Body of pancreas (tissue), 4 donors: Measurements from ENCODE around the gene PPP1R1A. TPM values are rescaled to one million over a fixed set of nuclear protein-coding genes. Genes with fewer than 3 reads are reported as not detected.

ENCODE experiments used
- ATAC-seq: fragments of 150-250 bp; one replicate; pipeline ENCODE4 v1.9.1; 2016
- DNase-seq, 4 donors: peaks; one replicate each; pipeline ENCODE4 v3.0.0-alpha.2; 2019
- H3K27ac ChIP-seq, 4 donors: fragments of 200-600 bp; sonication (generic); 1 replicate in 3 of 4; 2 replicates in 1 of 4; pipeline versions ENCODE4 v1.5.1 to v1.6.1; 2016 to 2019; ENCODE audit warnings: mild to moderate bottlenecking in 1 of 4, mixed read lengths in 1 of 4, moderate library complexity in 1 of 4
- H3K27me3 ChIP-seq, 2 donors: fragments of 200-600 bp; sonication (generic); one replicate each; pipeline ENCODE4 v1.6.0; 2016; ENCODE audit warnings: mild to moderate bottlenecking in 1 of 2
- H3K36me3 ChIP-seq, 2 donors: fragments of 200-600 bp; sonication (generic); replicated peaks in 1 of 2; 2 replicates each; pipeline ENCODE4 v1.5.1; 2016; ENCODE audit warnings: low read depth in 2 of 2; ENCODE audit not compliant: insufficient read depth in 1 of 2
- H3K4me1 ChIP-seq: fragments of 200-600 bp; sonication (generic); one replicate; pipeline ENCODE4 v1.6.0; 2016
- H3K4me3 ChIP-seq, 2 donors: fragments of 200-600 bp; sonication (generic); 1 replicate in 1 of 2; 2 replicates in 1 of 2; pipeline ENCODE4 v1.5.1; 2016 to 2019
- H3K9me3 ChIP-seq, 3 donors: fragments of 200-600 bp; sonication (generic); 1 replicate in 2 of 3; 2 replicates in 1 of 3; pipeline ENCODE4 v1.5.1; 2016
- POLR2A ChIP-seq, 3 donors: fragments of 450-650 bp; IDR thresholded peaks; one replicate each; pipeline ENCODE4 v1.6.1; 2016; ENCODE audit warnings: antibody characterized with exemption in 3 of 3, mild to moderate bottlenecking in 2 of 3
- WGBS, 2 donors: methylation state at CpG; one replicate each; pipeline ENCODE4 v1.1.5; 2017; 5-methylcytosine and 5-hydroxymethylcytosine counted together
- intact Hi-C: fragments of 100-400 bp; cut with DNase I; formaldehyde crosslinking; loops from one replicate; pipeline ENCODE4 v1.15.1; 2023
- total RNA-seq, 2 donors: library from RNA; depleted of rRNA; stranded (reverse); fragments of >200 nt; gene quantifications; one replicate each; pipeline ENCODE4 v1.1.0, GENCODE V29; 2016
- TF ChIP-seq, protein P1 (sequence below), 7 experiments: fragments of 450-650 bp in 4 of 7; fragments of 200-600 bp in 3 of 7; sonication (generic) in 3 of 7; IDR thresholded peaks; one replicate each; pipeline ENCODE4 v1.5.1; 2016 to 2019; ENCODE audit warnings: antibody characterized with exemption in 7 of 7

The PPP1R1A gene
- total RNA-seq, 2 donors from 2014 or later = 3.6 to 51.4 TPM

DNA sequence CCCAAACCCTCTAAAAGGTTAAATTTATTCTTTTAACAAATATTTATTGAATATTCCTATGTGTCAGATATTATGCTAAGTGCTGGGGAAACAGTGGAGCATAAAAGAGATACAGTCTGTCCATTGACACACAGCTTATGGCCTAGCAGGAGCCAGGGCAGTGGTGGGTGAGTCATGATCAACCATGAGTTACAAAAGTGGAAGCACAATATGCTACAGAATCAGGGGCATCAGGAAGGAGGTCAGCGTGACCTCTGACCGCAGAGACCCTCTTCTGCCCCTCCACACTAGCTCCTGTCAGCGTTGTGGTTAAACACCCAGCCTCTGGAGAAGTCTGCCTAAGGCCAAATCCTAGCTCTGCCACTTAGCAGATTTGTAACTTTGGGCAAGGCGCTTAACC lies 4.7 kb upstream of the PPP1R1A start:
- DNase-seq (no peak), ATAC-seq (no peak)
- TF ChIP-seq, protein P1, sequence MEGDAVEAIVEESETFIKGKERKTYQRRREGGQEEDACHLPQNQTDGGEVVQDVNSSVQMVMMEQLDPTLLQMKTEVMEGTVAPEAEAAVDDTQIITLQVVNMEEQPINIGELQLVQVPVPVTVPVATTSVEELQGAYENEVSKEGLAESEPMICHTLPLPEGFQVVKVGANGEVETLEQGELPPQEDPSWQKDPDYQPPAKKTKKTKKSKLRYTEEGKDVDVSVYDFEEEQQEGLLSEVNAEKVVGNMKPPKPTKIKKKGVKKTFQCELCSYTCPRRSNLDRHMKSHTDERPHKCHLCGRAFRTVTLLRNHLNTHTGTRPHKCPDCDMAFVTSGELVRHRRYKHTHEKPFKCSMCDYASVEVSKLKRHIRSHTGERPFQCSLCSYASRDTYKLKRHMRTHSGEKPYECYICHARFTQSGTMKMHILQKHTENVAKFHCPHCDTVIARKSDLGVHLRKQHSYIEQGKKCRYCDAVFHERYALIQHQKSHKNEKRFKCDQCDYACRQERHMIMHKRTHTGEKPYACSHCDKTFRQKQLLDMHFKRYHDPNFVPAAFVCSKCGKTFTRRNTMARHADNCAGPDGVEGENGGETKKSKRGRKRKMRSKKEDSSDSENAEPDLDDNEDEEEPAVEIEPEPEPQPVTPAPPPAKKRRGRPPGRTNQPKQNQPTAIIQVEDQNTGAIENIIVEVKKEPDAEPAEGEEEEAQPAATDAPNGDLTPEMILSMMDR (IDR thresholded peaks at IDR 0.05) = no peak
- no peak for TF ChIP-seq POLR2A (IDR thresholded peaks at IDR 0.05)

DNA sequence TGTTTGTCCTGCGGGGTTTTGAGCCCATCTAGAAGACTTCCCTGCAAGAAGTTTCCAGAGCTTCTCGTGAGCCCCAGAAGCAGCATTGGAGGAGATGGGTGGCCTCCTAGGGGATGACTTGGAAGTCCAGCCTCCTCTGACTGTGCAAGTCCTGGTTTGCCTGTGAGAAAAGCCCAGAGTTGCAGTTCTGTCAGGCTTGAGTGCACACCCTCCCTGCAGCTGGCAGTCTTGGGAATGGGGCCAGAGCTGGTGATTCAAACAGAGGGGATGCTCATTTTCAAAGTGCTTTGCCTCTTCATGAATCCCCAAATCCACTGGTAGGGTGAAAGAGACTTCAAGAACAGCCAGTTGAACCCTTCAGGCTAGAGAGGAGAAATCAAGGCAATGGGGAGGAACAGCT lies 3.9 kb upstream of the PPP1R1A start:
- ATAC-seq (no peak), DNase-seq (no peak)
- intact Hi-C loops = no loop called here
- no peak overlapping the region for H3K27ac ChIP-seq
- no peaks in the 10 kb centered on the region for H3K36me3 ChIP-seq
- TF ChIP-seq, protein P1 (IDR thresholded peaks at IDR 0.05) = no peak
- no peak for TF ChIP-seq POLR2A (IDR thresholded peaks at IDR 0.05)
- no peaks in the 10 kb centered on the region for H3K9me3 ChIP-seq
- no peak overlapping the region for H3K4me3 ChIP-seq
- WGBS, 2 donors = 72% methylated on average over 2 of the region's 2 CpGs; no CpG with 5 or more reads in 1 of the 2 donors
- no peaks in the 10 kb centered on the region for H3K27me3 ChIP-seq
- peaks cover 20% of the 10 kb centered on the region for H3K4me1 ChIP-seq

More for the DNA sequence above, 4.7 kb upstream of the PPP1R1A start:
- H3K4me1 ChIP-seq = peaks cover 12% of the 10 kb centered on the region
- H3K27me3 ChIP-seq = no peaks in the 10 kb centered on the region
- 67 to 84% methylated on average over 4 of the region's 4 CpGs for WGBS, 2 donors
- no peaks in the 10 kb centered on the region for H3K36me3 ChIP-seq
- H3K4me3 ChIP-seq = no peak overlapping the region
- no peaks in the 10 kb centered on the region for H3K9me3 ChIP-seq
- intact Hi-C loops = no loop called here
- H3K27ac ChIP-seq = no peak overlapping the region

DNA sequence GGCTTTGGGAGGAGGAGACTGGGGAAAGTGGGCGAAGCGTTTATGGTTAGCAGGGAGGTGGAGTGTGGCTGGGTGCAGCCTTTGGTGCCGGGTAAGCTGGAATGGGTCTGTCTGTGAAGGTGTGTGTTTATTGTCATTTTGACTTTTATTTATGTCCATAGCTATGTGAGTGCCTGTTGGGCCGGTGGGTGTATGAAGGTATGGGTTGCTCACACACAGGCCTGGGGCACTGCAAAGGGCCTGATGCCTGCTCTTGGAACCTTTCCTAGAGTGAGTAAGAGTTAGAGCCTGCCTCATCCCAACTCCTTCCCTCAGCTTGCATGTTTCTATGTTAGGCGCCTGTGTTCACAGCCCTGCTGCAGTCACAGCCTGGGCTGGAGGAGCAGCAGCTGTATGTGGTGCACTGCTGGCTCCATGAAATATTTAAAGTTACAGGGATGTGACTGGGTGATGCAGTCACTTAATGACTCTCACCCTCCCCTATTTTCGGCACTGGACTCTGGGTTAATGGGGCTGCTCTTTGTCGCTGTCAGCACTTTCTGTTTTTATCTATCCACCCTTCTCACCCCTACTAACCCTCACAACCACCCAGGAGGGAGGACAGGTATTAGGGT lies 2.6 kb upstream of the PPP1R1A start:
- Histone ChIP-seq H3K27me3 (no peaks in the 10 kb centered on the region), H3K9me3 (no peaks in the 10 kb centered on the region), H3K4me1 (peaks cover 18% of the 10 kb centered on the region), H3K4me3 (no peak overlapping the region), H3K27ac (no peak overlapping the region), H3K36me3 (no peaks in the 10 kb centered on the region)
- 69 to 75% methylated on average over 7 of the region's 7 CpGs for WGBS, 2 donors
- intact Hi-C loops = no loop called here
- no peak for TF ChIP-seq POLR2A (IDR thresholded peaks at IDR 0.05)
- TF ChIP-seq, protein P1 (IDR thresholded peaks at IDR 0.05) = no peak
- ATAC-seq (no peak), DNase-seq (peak in 1 of 4 donors; percentile 7)

DNA sequence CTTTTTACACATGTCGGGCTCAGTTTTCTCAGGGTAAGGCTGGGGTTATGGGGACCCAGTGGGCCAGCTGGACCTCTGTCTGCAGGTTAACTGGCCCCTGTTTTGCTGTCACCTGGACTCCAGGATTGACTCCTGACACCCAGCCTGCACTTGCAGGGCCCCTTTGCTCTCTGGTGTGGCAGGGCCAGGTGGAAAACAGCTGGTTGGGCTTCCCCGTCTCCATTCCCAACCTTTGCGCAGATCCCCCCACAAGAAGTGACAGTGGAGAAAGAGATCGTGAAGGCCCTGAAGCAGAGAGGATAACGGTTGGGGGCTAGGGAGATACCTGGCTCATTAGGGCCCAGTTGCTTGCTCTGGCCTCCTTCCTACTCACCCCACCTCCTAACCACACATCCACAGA lies 1.5 kb upstream of the PPP1R1A start:
- ATAC-seq = no peak
- no peak for DNase-seq
- intact Hi-C loops = loop anchor here (10.0 kb wide), 1 partner anchor 375 kb away; no protein-coding TSS in a partner anchor
- H3K4me1 ChIP-seq = peaks cover 18% of the 10 kb centered on the region
- no peaks in the 10 kb centered on the region for H3K9me3 ChIP-seq
- WGBS, 2 donors = 65 to 69% methylated on average over 5 of the region's 5 CpGs
- no peak overlapping the region for H3K4me3 ChIP-seq
- no peak for TF ChIP-seq POLR2A (IDR thresholded peaks at IDR 0.05)
- TF ChIP-seq, protein P1 (IDR thresholded peaks at IDR 0.05) = no peak
- H3K36me3 ChIP-seq = no peaks in the 10 kb centered on the region
- no peak overlapping the region for H3K27ac ChIP-seq
- H3K27me3 ChIP-seq = no peaks in the 10 kb centered on the region

DNA sequence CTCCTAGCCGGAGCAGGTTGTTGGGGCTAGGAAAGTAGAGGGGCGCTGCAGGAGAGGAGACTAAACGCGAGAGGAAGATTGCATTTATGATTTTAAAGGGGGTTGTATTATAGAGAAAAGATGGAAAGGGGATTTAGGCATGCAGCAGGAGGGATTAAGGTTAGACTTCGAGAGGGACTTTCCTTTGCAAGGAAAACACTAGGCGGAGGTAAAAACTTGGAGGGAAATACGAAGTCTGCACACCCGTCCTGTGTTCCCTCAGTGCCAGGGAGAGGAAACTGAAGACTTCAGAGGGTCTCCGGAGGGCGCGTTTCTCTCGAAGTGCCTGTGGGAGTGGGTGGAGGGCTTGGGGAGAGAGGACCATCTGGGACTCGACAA lies 420 bp upstream of the PPP1R1A start:
- ATAC-seq (no peak), DNase-seq (no peak)
- Histone ChIP-seq H3K36me3 (no peaks in the 10 kb centered on the region), H3K4me3 (no peak overlapping the region), H3K4me1 (peaks cover 18% of the 10 kb centered on the region), H3K9me3 (no peaks in the 10 kb centered on the region), H3K27ac (no peak overlapping the region), H3K27me3 (no peaks in the 10 kb centered on the region)
- TF ChIP-seq POLR2A (IDR thresholded peaks at IDR 0.05) = no peak
- TF ChIP-seq, protein P1 (IDR thresholded peaks at IDR 0.05) = no peak
- 19 to 28% methylated on average over 13 of the region's 13 CpGs for WGBS, 2 donors
- intact Hi-C loops = loop anchor here (10.0 kb wide), 1 partner anchor 376 kb away; no protein-coding TSS in a partner anchor
